ENCODE measurements around the gene NUCB1. TPM values are rescaled to one million over a fixed set of nuclear protein-coding genes. Genes with fewer than 3 reads are reported as not detected.

The NUCB1 gene
- total and polyA plus RNA-seq, 9 of the 15 experiments (the other 6 are each of a cell fraction or from before 2014, with no cell fraction given), result 3.1 to 153 (median 71.7) TPM

GRCh38 chr19:48965040-48965805, 65.1 kb downstream of the NUCB1 start, which contains the start of gene FTL (continued):
- peak; percentile 91 for TF ChIP-seq ETS1 (conservative IDR thresholded peaks at IDR 0.05; ENCODE audit: control insufficient read depth, low read depth, low read length)
- no peak for TF ChIP-seq FOXO4 (CRISPR knock-in tag; IDR thresholded peaks at IDR 0.05)
- TF ChIP-seq CHD2 (IDR thresholded peaks at IDR 0.05; ENCODE audit: low read depth, low read length), result peak; percentile 8; the same call in 1 of the 2 replicates
- TF ChIP-seq E2F5 (CRISPR knock-in tag; IDR thresholded peaks at IDR 0.05), result no peak; the same call in 1 of the 2 replicates
- TF ChIP-seq TRIM28 (IDR thresholded peaks at IDR 0.05), result peak; percentile 52; the same call in 1 of the 2 replicates
- TF ChIP-seq C11orf30 (IDR thresholded peaks at IDR 0.05; ENCODE audit: low read depth), result no peak
- peak; percentile 66 to 86; a peak in 1 of 4 replicates for TF ChIP-seq MLX (CRISPR knock-in tag; conservative IDR thresholded peaks at IDR 0.05)
- peak; percentile 18; the same call in 1 of the 2 replicates for TF ChIP-seq HMBOX1 (IDR thresholded peaks at IDR 0.05)
- no peak for TF ChIP-seq ZNF77 (CRISPR knock-in tag; IDR thresholded peaks at IDR 0.05)
- TF ChIP-seq ZBTB40 (IDR thresholded peaks at IDR 0.05), result no peak
- TF ChIP-seq ZBTB40 (CRISPR knock-in tag; IDR thresholded peaks at IDR 0.05), result 0 out of 2 replicates have a peak, but pooled peaks have one; percentile 30
- TF ChIP-seq TAF1 (IDR thresholded peaks at IDR 0.05; ENCODE audit: control insufficient read depth, extremely low read depth, insufficient read depth, low read length, severe bottlenecking), result peak; percentile 99
